Endodermal cell (in vitro differentiated cells): ENCODE results near the gene GADD45G. TPM values are rescaled to one million over a fixed set of nuclear protein-coding genes. Genes with fewer than 3 reads are reported as not detected.

Experiments used
- DNase-seq: peaks from one replicate; pipeline ENCODE4 v3.0.0-alpha.2; 2017
- H3K27ac ChIP-seq: 2 replicates; pipeline ENCODE4 v1.5.1; 2013; ENCODE audit warnings: mild to moderate bottlenecking, low read depth, low read length, moderate library complexity
- H3K27me3 ChIP-seq: 2 replicates; pipeline ENCODE4 v1.6.1; 2013; ENCODE audit warnings: mild to moderate bottlenecking, low read length, moderate library complexity; ENCODE audit not compliant: insufficient read depth, control insufficient read depth, poor library complexity, severe bottlenecking
- H3K36me3 ChIP-seq: 2 replicates; pipeline ENCODE4 v1.7.0; 2013; ENCODE audit warnings: mild to moderate bottlenecking, low read length, moderate library complexity; ENCODE audit not compliant: control insufficient read depth, insufficient read depth
- H3K4me1 ChIP-seq: one replicate; pipeline ENCODE4 v1.7.0; 2013; ENCODE audit warnings: low read length; ENCODE audit not compliant: control insufficient read depth, insufficient read depth
- H3K4me3 ChIP-seq: 2 replicates; pipeline ENCODE4 v1.5.1; 2013; ENCODE audit warnings: mild to moderate bottlenecking, low read length, moderate library complexity
- H3K9ac ChIP-seq: 2 replicates; pipeline ENCODE4 v1.6.1; 2013; ENCODE audit warnings: mild to moderate bottlenecking, low read length, moderate library complexity; ENCODE audit not compliant: poor library complexity, severe bottlenecking; ENCODE audit errors: extremely low read depth
- H3K9me3 ChIP-seq: 2 replicates; pipeline ENCODE4 v1.6.1; 2013; ENCODE audit warnings: mild to moderate bottlenecking, low read length, moderate library complexity; ENCODE audit not compliant: control insufficient read depth
- H3K27ac Mint-ChIP-seq: 2 replicates; pipeline ENCODE4 v1.8.0; 2020; ENCODE audit warnings: mixed read lengths
- H3K27me3 Mint-ChIP-seq: 2 replicates; pipeline ENCODE4 v1.8.0; 2021; ENCODE audit warnings: mild to moderate bottlenecking, mixed read lengths; ENCODE audit not compliant: insufficient read depth
- H3K36me3 Mint-ChIP-seq: 2 replicates; pipeline ENCODE4 v1.8.0; 2020; ENCODE audit warnings: low read depth, mixed read lengths
- H3K4me1 Mint-ChIP-seq: 2 replicates; pipeline ENCODE4 v1.8.0; 2020; ENCODE audit warnings: mixed read lengths
- H3K4me3 Mint-ChIP-seq: 2 replicates; pipeline ENCODE4 v1.8.0; 2020; ENCODE audit warnings: mild to moderate bottlenecking, moderate library complexity, mixed read lengths
- H3K9me3 Mint-ChIP-seq: 2 replicates; pipeline ENCODE4 v1.8.0; 2020; ENCODE audit warnings: mild to moderate bottlenecking, mixed read lengths
- CTCF ChIP-seq: fragments of 200-600 bp; sonication (generic); conservative IDR thresholded peaks from 2 replicates; pipeline ENCODE4 v1.5.0; 2021; ENCODE audit warnings: antibody characterized with exemption, mild to moderate bottlenecking
- WGBS, 2 experiments: methylation state at CpG; one replicate each; pipeline versions ENCODE4 v1.1.5 to v1.1.7; 2013; ENCODE audit warnings: missing lambda C conversion rate in 2 of 2, mixed read lengths in 1 of 2; ENCODE audit not compliant: insufficient coverage in 1 of 2, insufficient read length in 1 of 2; 5-methylcytosine and 5-hydroxymethylcytosine counted together
- total RNA-seq, 2 donors: library from RNA; stranded (reverse); fragmentation: NEBNext Ultra II Directional in 1 of 2; extraction: Animal tissue kit (Norgen Biotek cat#: 25700) in 1 of 2; gene quantifications; 2 replicates in 1 of 2; 3 replicates in 1 of 2; pipeline ENCODE4 v1.2.1, GENCODE V29; 2021

GADD45G gene
- total RNA-seq, 2 donors from 2014 or later = 5.1 to 9.6 TPM

DNA sequence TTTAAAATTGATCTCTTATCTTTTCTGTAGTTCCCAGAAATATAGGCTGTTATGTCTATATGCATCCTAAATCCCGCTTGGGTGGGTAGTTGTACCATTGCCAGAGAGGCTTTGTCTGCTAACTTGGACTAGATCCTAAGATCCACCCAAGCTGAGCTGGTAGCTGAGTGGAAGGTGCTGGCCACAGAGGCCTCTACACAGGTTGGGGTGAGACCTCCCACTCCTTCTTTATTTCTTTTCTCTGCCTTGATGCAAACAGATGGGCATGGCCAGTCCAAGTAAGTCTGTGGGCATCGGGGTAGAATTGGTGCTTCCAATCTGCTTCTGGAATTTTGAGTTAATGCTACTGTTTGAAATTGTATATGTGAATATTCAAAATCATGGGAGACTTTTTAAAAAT, 14.4 kb upstream of the GADD45G start:
- WGBS, 2 experiments = 83% methylated on average over 1 to 2 of the region's 2 CpGs
- no peaks in the 10 kb centered on the region for H3K9me3 Mint-ChIP-seq
- no peak for DNase-seq
- peaks cover 5% of the 10 kb centered on the region for H3K27me3 Mint-ChIP-seq
- no peaks in the 10 kb centered on the region for H3K36me3 ChIP-seq
- H3K4me3 ChIP-seq = no peak overlapping the region
- peaks cover 8% of the 10 kb centered on the region for H3K4me1 Mint-ChIP-seq
- H3K4me3 Mint-ChIP-seq = no peak overlapping the region
- no peaks in the 10 kb centered on the region for H3K4me1 ChIP-seq
- no peaks in the 10 kb centered on the region for H3K27me3 ChIP-seq
- no peak overlapping the region for H3K27ac Mint-ChIP-seq
- H3K36me3 Mint-ChIP-seq = no peaks in the 10 kb centered on the region
- no peaks in the 10 kb centered on the region for H3K9me3 ChIP-seq
- no peak overlapping the region for H3K9ac ChIP-seq
- no peak overlapping the region for H3K27ac ChIP-seq
- no peak for TF ChIP-seq CTCF

DNA sequence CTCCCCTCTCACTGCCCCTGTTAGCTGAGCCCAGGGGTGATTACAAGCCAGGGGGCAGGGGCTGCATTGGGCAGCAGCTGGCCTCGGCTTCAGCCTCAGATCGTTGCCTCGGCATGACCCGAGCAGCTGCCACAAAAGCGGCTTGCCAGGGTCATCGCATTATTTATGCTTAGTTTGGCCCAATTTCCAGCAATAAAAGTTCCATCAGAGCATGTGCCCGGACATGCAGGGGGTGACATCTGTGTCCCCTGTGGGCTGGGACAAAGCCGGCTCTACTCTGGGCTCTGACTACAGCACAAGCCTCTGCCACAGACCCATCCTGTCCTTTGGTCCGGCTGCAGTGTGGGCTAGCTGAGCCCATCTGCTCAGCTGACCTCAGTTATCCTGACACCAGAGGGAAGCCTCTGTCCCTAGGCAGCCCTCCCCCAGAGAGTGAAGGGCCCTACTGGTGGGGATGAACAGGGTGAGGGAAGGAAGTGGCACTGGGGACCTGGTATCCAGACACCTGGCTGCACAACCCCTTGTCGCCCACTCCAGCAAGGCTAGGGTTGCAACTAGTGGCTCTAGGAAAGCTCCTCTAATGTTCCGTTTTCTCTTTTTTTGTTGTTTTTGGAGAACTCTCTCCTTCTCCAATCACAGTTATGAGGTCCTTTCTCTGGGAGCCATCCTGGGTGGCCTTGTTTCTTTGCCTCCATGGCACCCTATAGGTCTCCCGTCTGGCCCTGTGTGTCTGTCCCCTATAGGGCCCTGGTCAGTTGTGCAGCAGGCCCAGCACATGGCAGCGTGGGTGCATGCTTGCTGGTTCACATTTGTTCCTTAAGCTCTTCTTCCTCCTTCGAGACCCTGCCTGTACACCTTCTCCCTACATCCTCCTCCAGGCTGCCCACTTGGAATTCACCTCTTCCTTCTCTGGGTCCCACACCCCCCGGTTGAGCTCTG, 13.3 kb upstream of the GADD45G start:
- WGBS, 2 experiments = 90 to 93% methylated on average over 13 to 15 of the region's 15 CpGs
- no peak for TF ChIP-seq CTCF
- Histone ChIP-seq H3K36me3 (no peaks in the 10 kb centered on the region), H3K9me3 (no peaks in the 10 kb centered on the region), H3K4me3 (no peak overlapping the region), H3K9ac (no peak overlapping the region), H3K27ac (no peak overlapping the region), H3K4me1 (no peaks in the 10 kb centered on the region), H3K27me3 (no peaks in the 10 kb centered on the region)
- Mint-ChIP-seq H3K9me3 (no peaks in the 10 kb centered on the region), H3K27me3 (peaks cover 3% of the 10 kb centered on the region), H3K27ac (no peak overlapping the region), H3K4me1 (peaks cover 8% of the 10 kb centered on the region), H3K36me3 (no peaks in the 10 kb centered on the region), H3K4me3 (no peak overlapping the region)
- peak; percentile 33 for DNase-seq

- Mint-ChIP-seq H3K27ac (no peak overlapping the region), H3K9me3 (no peaks in the 10 kb centered on the region), H3K27me3 (peaks cover 3% of the 10 kb centered on the region), H3K4me3 (no peak overlapping the region), H3K4me1 (peaks cover 8% of the 10 kb centered on the region), H3K36me3 (no peaks in the 10 kb centered on the region)
- Histone ChIP-seq H3K9ac (no peak overlapping the region), H3K4me3 (no peak overlapping the region), H3K27ac (no peak overlapping the region), H3K9me3 (no peaks in the 10 kb centered on the region), H3K36me3 (no peaks in the 10 kb centered on the region), H3K27me3 (no peaks in the 10 kb centered on the region), H3K4me1 (no peaks in the 10 kb centered on the region)
- peak; percentile 35 for DNase-seq
- 91 to 97% methylated on average over 7 to 12 of the region's 12 CpGs for WGBS, 2 experiments
- TF ChIP-seq CTCF = no peak
Measured at GRCh38 chr9:89592213-89592815, 12.5 kb upstream of the GADD45G start.
